ENCODE measurements around the gene ACTL8.

DNA sequence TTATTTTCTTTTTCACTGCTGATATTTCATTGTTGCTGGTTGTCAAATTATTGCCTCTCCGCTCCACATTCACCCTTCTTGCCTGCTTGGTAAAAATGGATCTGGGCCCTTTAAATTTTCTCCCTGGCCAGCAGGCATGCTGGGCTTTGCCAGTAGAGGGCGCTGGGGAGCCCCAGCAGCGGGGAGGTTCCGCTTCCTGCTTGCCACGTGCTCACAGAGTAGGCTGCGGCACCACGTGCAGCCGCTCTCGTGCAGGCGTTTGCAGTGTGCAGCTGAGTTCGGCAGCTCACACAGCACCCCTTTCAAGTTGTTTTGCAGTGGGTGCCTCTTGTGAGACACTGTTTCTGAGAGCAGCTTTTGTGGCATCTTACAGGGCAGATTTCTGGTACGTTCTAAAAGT, at the start of gene ACTL8:
- no peak for TF ChIP-seq EP300 (IDR thresholded peaks at IDR 0.05; ENCODE audit: low read depth)
- TF ChIP-seq, protein P1, sequence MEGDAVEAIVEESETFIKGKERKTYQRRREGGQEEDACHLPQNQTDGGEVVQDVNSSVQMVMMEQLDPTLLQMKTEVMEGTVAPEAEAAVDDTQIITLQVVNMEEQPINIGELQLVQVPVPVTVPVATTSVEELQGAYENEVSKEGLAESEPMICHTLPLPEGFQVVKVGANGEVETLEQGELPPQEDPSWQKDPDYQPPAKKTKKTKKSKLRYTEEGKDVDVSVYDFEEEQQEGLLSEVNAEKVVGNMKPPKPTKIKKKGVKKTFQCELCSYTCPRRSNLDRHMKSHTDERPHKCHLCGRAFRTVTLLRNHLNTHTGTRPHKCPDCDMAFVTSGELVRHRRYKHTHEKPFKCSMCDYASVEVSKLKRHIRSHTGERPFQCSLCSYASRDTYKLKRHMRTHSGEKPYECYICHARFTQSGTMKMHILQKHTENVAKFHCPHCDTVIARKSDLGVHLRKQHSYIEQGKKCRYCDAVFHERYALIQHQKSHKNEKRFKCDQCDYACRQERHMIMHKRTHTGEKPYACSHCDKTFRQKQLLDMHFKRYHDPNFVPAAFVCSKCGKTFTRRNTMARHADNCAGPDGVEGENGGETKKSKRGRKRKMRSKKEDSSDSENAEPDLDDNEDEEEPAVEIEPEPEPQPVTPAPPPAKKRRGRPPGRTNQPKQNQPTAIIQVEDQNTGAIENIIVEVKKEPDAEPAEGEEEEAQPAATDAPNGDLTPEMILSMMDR (IDR thresholded peaks at IDR 0.05), result no peak
- TF ChIP-seq POLR2AphosphoS5 (IDR thresholded peaks at IDR 0.05), result no peak
- no peak for TF ChIP-seq POLR2A (IDR thresholded peaks at IDR 0.05)
